Measurements from ENCODE around the gene TUBG1. TPM values are rescaled to one million over a fixed set of nuclear protein-coding genes. Genes with fewer than 3 reads are reported as not detected.
"Not testable (repeated sequence)": the region's sequence is repeated elsewhere in the genome, so short reads cannot be mapped to it uniquely, and the experiment has no call there.

Gene TUBG1
- total RNA-seq, 6 donors from 2014 or later = 27.3 to 55.4 (median 31.8) TPM

DNA sequence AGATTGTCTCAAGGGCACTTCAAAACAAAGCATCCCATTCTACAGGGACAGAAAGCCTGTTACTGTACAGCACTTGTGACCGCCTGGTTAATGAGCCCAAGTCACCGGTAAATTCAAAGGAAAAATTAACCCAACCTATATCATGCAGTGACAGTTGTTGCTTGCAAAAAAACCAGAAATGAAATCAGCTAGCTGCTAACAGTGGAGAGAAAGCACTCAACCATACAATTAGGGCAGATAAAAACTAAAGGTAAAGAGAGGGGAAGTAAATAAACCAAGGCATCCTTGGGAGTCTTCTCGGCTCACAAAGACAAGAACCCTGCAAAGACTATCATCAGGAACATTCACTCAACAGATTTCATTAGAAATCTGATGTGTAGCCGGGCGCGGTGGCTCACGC, 6.2 kb upstream of the TUBG1 start:
- H3K36me3 ChIP-seq = peaks cover 0 to 4% (median 0%) of the 10 kb centered on the region in 4 donors
- H3K9me3 ChIP-seq = no peaks in the 10 kb centered on the region
- DNase-seq (no peak), ATAC-seq (ENCODE audit: low FRiP score in 2 of 2) (no peak)
- no peak overlapping the region for H3K27ac ChIP-seq
- no peak for TF ChIP-seq POLR2AphosphoS5 (IDR thresholded peaks at IDR 0.05)
- TF ChIP-seq, protein P1, sequence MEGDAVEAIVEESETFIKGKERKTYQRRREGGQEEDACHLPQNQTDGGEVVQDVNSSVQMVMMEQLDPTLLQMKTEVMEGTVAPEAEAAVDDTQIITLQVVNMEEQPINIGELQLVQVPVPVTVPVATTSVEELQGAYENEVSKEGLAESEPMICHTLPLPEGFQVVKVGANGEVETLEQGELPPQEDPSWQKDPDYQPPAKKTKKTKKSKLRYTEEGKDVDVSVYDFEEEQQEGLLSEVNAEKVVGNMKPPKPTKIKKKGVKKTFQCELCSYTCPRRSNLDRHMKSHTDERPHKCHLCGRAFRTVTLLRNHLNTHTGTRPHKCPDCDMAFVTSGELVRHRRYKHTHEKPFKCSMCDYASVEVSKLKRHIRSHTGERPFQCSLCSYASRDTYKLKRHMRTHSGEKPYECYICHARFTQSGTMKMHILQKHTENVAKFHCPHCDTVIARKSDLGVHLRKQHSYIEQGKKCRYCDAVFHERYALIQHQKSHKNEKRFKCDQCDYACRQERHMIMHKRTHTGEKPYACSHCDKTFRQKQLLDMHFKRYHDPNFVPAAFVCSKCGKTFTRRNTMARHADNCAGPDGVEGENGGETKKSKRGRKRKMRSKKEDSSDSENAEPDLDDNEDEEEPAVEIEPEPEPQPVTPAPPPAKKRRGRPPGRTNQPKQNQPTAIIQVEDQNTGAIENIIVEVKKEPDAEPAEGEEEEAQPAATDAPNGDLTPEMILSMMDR (IDR thresholded peaks at IDR 0.05) = no peak
- no peak for TF ChIP-seq POLR2A (IDR thresholded peaks at IDR 0.05)
- no peak for TF ChIP-seq EP300 (IDR thresholded peaks at IDR 0.05)
- H3K4me3 ChIP-seq = no peak overlapping the region
- 88 to 91% methylated on average over 7 of the region's 7 CpGs for WGBS, 2 donors
- H3K4me1 ChIP-seq = peaks cover 40 to 50% (median 46%) of the 10 kb centered on the region in 4 donors
- H3K27me3 ChIP-seq = no peaks in the 10 kb centered on the region

DNA sequence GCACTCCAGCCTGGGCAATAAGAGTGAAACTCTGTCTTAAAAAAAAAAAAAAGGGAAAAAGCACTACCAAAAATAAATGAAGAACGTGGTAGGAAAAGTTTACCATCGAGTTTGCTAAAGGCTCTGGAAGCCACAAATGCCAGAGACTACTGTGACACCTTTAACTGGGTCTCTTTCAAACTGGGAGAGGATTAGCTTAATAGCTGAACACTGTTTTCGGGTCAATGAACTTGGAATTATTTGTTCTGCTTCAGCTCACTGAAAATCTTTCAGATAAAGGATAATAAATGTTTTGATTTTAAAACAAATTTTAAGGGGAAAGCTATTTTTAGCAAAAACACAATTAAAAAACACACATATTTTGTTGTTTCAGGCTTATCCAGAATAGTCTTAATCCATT, 1.7 kb upstream of the TUBG1 start:
- 53 to 56% methylated on average over 3 of the region's 3 CpGs for WGBS, 2 donors
- Histone ChIP-seq H3K4me1 (peaks cover 41 to 49% (median 45%) of the 10 kb centered on the region in 4 donors), H3K9me3 (no peaks in the 10 kb centered on the region), H3K27me3 (no peaks in the 10 kb centered on the region), H3K4me3 (peak overlapping the region in 3 of 4 donors; percentile 60 to 95 (median 94)), H3K27ac (peak overlapping the region in 2 of 4 donors; percentile 94 to 95), H3K36me3 (peaks cover 2 to 12% (median 9%) of the 10 kb centered on the region in 4 donors)
- TF ChIP-seq, protein P1 (IDR thresholded peaks at IDR 0.05) = no peak
- TF ChIP-seq POLR2A (IDR thresholded peaks at IDR 0.05) (no peak), EP300 (IDR thresholded peaks at IDR 0.05) (no peak), POLR2AphosphoS5 (IDR thresholded peaks at IDR 0.05) (no peak)
- no peak for ATAC-seq (ENCODE audit: low FRiP score in 2 of 2)
- DNase-seq = no peak

DNA sequence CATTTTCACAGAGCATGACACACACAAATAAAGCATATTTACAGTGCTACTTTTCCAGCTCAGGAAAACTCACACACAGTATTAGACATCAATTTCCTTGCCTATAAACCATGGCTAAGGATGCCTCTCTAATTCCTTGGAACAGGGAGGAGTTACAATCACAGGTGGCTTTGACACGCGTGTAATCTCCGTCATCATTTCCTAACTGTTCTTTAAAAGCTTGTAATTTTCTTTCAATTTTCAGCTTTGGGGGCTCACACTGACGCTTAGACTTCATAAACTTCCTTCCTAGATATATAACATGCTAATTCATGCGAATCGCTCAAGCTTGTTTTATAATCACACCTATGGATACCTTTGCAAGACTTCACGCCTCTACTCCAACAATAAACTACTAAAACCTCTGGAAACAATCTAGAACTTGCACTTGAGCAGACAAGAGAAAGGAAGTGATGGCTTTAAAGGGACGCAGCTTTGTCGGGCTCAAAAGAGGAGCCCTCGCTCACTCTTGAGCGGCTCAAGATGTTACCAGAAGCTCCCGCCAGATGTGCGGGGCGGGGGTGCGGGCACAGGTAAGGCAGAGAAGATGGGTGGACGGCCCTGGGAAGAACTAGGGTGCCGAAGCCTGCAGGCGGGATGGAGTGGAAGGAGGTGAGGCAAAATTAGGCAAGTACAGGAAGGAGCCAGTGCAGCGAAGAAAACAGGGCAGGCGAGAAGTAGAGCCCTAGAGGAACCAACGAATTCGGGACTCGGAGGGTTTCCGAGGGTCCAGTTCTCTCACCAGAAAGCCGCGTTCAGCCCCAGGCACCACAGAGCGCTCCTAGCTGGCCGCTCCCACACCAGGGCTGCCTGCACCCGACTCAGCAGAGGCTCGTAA, 940 bp upstream of the TUBG1 start:
- H3K4me3 ChIP-seq = peak overlapping the region; percentile 60 to 96 (median 94)
- peak overlapping the region; percentile 86 to 97 (median 94) for H3K27ac ChIP-seq
- H3K27me3 ChIP-seq = no peaks in the 10 kb centered on the region
- no peak for TF ChIP-seq POLR2A (IDR thresholded peaks at IDR 0.05)
- peak; percentile 77 to 84 for ATAC-seq (ENCODE audit: low FRiP score in 2 of 2)
- H3K4me1 ChIP-seq = peaks cover 41 to 49% (median 45%) of the 10 kb centered on the region in 4 donors
- H3K9me3 ChIP-seq = no peaks in the 10 kb centered on the region
- peaks cover 4 to 20% (median 14%) of the 10 kb centered on the region in 4 donors for H3K36me3 ChIP-seq
- 0 to 1% methylated on average over 24 to 27 of the region's 30 CpGs for WGBS, 2 donors
- peak in 1 of 2 donors; percentile 22 for DNase-seq

GRCh38 chr17:42609814-42610801, 625 bp downstream of the TUBG1 start:
- H3K9me3 ChIP-seq, H3K27me3 ChIP-seq: not testable (repeated sequence)
- 13 to 39% methylated on average over 7 to 29 of the region's 42 CpGs for WGBS, 2 donors
- TF ChIP-seq POLR2A (IDR thresholded peaks at IDR 0.05) = peak in 1 of 4 donors; percentile 4
- DNase-seq (peak in 1 of 2 donors; percentile 86), ATAC-seq (ENCODE audit: low FRiP score in 2 of 2) (peak; percentile 13 to 44)
- Histone ChIP-seq H3K27ac (peak overlapping the region; percentile 79 to 94 (median 82)), H3K4me1 (peaks cover 37 to 43% (median 41%) of the 10 kb centered on the region in 4 donors), H3K4me3 (peak overlapping the region; percentile 51 to 95 (median 77)), H3K36me3 (peaks cover 7 to 35% (median 30%) of the 10 kb centered on the region in 4 donors)

- Histone ChIP-seq H3K9me3 (no peaks in the 10 kb centered on the region), H3K4me1 (peaks cover 21 to 24% (median 23%) of the 10 kb centered on the region in 4 donors), H3K36me3 (peaks cover 10 to 45% (median 36%) of the 10 kb centered on the region in 4 donors), H3K27me3 (no peaks in the 10 kb centered on the region), H3K4me3 (no peak overlapping the region), H3K27ac (no peak overlapping the region)
- no peak for ATAC-seq (ENCODE audit: low FRiP score in 2 of 2)
- DNase-seq = no peak
- TF ChIP-seq, protein P1 (IDR thresholded peaks at IDR 0.05) = no peak
- TF ChIP-seq POLR2A (IDR thresholded peaks at IDR 0.05) (no peak), EP300 (IDR thresholded peaks at IDR 0.05) (no peak), POLR2AphosphoS5 (IDR thresholded peaks at IDR 0.05) (no peak)
- 91 to 98% methylated on average over 4 of the region's 4 CpGs for WGBS, 2 donors
Measured at GRCh38 chr17:42612013-42612412, 2.5 kb downstream of the TUBG1 start.

Data from upper lobe of left lung (tissue), 6 donors.